Measurements from ENCODE around the gene FAM131A.

Gene FAM131A

DNA sequence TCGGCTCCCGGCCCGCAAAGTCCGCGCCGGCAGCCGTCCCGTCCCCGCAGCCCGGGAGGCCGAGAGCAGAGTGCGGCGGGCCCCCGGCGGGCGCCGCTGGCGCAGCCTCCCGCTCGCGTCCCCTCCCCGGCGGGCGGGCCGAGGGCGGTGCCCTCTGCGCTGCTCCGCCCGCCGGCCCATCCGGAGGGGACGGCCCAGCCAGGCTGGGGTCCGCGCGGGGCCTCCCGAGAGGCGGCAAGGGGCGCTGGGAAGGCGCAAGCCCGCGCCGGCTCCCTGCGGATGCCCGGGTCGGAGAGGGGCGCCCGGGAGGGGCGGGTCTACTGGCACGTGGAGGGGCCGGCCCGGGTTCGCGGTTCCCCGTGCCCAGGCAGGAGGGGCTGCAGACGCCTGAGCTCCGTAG lies 24.1 kb downstream of the FAM131A start, which contains the start of the genes CLCN2 and POLR2H:
Gene CLCN2, minus strand, starts transcription at position 74 of the 400 bp plus-strand sequence. CDS start 126 bp downstream, outside the sequence.
Gene POLR2H, plus strand, starts transcription at position 179 of the 400 bp plus-strand sequence. CDS start 1,783 bp downstream, outside the sequence.
- peak; percentile 10 for ATAC-seq (ENCODE audit: low read depth)
- peaks cover 7% of the 10 kb centered on the region for H3K36me3 Mint-ChIP-seq
- DNase-seq (ENCODE audit: low spot score in 2 of 2) = peak; percentile 36 to 52
- peaks cover 28% of the 10 kb centered on the region for H3K4me1 Mint-ChIP-seq
- peak within 1 kb of the TSS; percentile 88 for H3K27ac Mint-ChIP-seq
- no peaks in the 10 kb centered on the region for H3K27me3 Mint-ChIP-seq
- no peaks in the 10 kb centered on the region for H3K9me3 Mint-ChIP-seq
- peak within 1 kb of the TSS; percentile 96 for H3K4me3 Mint-ChIP-seq

DNA sequence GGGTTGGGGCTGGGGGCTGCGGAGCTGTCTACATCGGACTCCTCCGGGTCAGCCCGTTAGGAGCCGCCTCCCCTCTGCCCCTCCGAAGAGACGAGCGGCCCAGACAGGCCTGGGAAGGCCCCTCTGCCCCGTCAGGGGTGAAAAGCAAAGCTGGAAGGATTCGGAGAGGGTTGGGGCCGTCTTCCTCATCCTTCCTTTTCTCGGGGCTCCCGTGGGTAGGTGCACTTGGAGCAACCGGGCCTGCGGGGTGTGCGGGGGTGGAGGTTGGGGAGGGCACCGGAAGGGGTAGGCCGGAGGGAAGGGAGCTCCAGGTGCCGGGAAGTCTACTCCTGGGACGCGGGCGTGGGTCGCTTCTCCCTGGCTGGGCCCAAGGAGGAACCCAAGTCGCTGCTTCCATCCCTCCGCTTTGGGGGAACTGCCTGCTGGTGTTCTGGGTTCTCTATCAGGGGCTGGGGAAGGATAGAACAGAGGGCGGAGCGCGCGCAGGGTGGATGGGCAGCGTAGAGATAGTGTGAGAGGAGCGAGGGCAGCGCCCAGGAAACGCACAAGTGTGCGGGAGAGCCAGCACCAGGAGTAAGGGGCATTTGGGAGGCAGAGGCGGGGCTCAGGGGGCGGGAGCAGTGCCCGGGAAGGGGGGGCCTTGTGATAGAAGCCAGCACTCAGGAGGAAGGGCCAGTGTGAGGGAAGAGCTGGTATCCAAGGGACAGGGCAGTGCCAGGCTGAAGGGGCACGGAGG lies 24.7 kb downstream of the FAM131A start:
- H3K4me3 Mint-ChIP-seq = peak overlapping the region; percentile 96
- peak; percentile 8 for ATAC-seq (ENCODE audit: low read depth)
- H3K27me3 Mint-ChIP-seq = no peaks in the 10 kb centered on the region
- peaks cover 7% of the 10 kb centered on the region for H3K36me3 Mint-ChIP-seq
- peak overlapping the region; percentile 88 for H3K27ac Mint-ChIP-seq
- no peaks in the 10 kb centered on the region for H3K9me3 Mint-ChIP-seq
- H3K4me1 Mint-ChIP-seq = peaks cover 28% of the 10 kb centered on the region
- DNase-seq (ENCODE audit: low spot score in 2 of 2) = peak in 1 of 2 donors; percentile 44

- ATAC-seq (ENCODE audit: low read depth) = peak; percentile 87
- Mint-ChIP-seq H3K36me3 (peaks cover 10% of the 10 kb centered on the region), H3K27ac (peak overlapping the region; percentile 89), H3K4me3 (peak overlapping the region; percentile 98), H3K4me1 (peaks cover 28% of the 10 kb centered on the region), H3K9me3 (no peaks in the 10 kb centered on the region), H3K27me3 (no peaks in the 10 kb centered on the region)
- peak; percentile 85 to 93 for DNase-seq (ENCODE audit: low spot score in 2 of 2)
Observed at GRCh38 chr3:184362668-184363546, 25.5 kb downstream of the FAM131A start.

- H3K9me3 Mint-ChIP-seq = no peaks in the 10 kb centered on the region
- H3K4me1 Mint-ChIP-seq = peaks cover 22% of the 10 kb centered on the region
- ATAC-seq (ENCODE audit: low read depth) (no peak), DNase-seq (ENCODE audit: low spot score in 2 of 2) (no peak)
- no peak overlapping the region for H3K4me3 Mint-ChIP-seq
- H3K36me3 Mint-ChIP-seq = peaks cover 20% of the 10 kb centered on the region
- H3K27me3 Mint-ChIP-seq = no peaks in the 10 kb centered on the region
- H3K27ac Mint-ChIP-seq = no peak overlapping the region
Observed at GRCh38 chr3:184366619-184367289, 29.4 kb downstream of the FAM131A start.

- no peaks in the 10 kb centered on the region for H3K9me3 Mint-ChIP-seq
Observed at GRCh38 chr3:184368116-184368515, 30.7 kb downstream of the FAM131A start.

DNA sequence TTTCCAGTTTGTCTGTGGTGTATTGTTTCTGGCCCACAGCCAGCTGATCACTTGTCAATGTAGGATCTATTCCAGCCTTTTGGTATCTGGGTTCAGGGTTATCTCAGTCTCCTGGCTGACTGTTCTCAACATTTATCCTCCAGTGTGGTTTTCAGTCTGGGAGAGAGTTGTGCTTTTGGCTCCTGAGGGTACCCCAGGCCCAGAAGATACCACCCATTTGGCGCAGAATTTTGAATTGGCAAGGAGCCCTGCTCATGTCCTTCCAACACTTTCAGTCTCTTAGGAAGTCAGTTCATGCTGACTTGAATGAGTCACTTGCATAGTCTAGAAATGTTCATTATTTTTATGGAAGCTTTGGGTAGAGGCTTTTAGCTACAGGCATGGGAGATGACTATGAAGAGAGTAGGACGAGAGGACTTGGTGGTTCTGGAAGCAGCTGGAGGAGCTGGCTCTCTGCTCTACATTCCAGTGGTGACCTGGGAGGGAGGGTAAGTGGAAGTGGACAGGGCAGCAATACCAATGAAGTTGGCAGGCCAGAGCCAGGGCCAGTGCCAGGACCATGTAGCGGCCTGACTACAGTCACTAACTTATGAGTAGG lies 31.3 kb downstream of the FAM131A start:
- Mint-ChIP-seq H3K27me3 (no peaks in the 10 kb centered on the region), H3K36me3 (peaks cover 20% of the 10 kb centered on the region), H3K27ac (no peak overlapping the region), H3K9me3 (no peaks in the 10 kb centered on the region), H3K4me3 (no peak overlapping the region), H3K4me1 (peaks cover 12% of the 10 kb centered on the region)
- no peak for ATAC-seq (ENCODE audit: low read depth)
- no peak for DNase-seq (ENCODE audit: low spot score in 2 of 2)

More at GRCh38 chr3:184368116-184368515, 30.7 kb downstream of the FAM131A start:
- peaks cover 17% of the 10 kb centered on the region for H3K4me1 Mint-ChIP-seq
- H3K4me3 Mint-ChIP-seq = no peak overlapping the region
- H3K27me3 Mint-ChIP-seq = no peaks in the 10 kb centered on the region
- H3K27ac Mint-ChIP-seq = no peak overlapping the region
- DNase-seq (ENCODE audit: low spot score in 2 of 2) (no peak), ATAC-seq (ENCODE audit: low read depth) (no peak)
- H3K36me3 Mint-ChIP-seq = peaks cover 20% of the 10 kb centered on the region

DNA sequence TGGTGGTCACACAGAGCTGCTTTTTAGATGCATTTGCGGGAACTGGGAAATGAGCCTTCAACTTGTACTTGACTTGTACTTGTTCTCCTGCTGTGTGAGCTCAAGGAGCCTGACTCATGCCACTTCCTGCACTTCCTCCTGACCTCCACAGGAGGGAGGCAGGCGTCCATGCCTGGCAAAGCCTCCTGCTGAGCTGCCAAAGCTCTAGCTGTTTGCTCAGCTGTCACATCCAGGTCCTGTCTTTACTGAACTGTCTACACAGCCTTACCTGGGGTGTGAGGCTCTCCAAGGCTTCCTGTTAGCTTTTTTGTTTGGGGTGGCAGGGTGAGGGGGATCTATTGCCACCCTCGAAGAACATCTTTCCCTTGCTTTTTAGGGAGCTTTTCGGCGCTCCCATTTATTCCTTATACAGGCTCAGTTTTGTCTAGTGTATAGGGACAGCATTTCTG lies 34.2 kb downstream of the FAM131A start:
- DNase-seq (ENCODE audit: low spot score in 2 of 2) (peak in 1 of 2 donors; percentile 38), ATAC-seq (ENCODE audit: low read depth) (peak; percentile 85)
- no peak overlapping the region for H3K4me3 Mint-ChIP-seq
- H3K4me1 Mint-ChIP-seq = no peaks in the 10 kb centered on the region
- H3K27me3 Mint-ChIP-seq = peaks cover 6% of the 10 kb centered on the region
- H3K36me3 Mint-ChIP-seq = peaks cover 12% of the 10 kb centered on the region
- H3K9me3 Mint-ChIP-seq = no peaks in the 10 kb centered on the region
- H3K27ac Mint-ChIP-seq = no peak overlapping the region

- Mint-ChIP-seq H3K4me1 (no peaks in the 10 kb centered on the region), H3K9me3 (no peaks in the 10 kb centered on the region), H3K27ac (no peak overlapping the region), H3K36me3 (peaks cover 12% of the 10 kb centered on the region), H3K4me3 (no peak overlapping the region), H3K27me3 (peaks cover 10% of the 10 kb centered on the region)
- no peak for ATAC-seq (ENCODE audit: low read depth)
- DNase-seq (ENCODE audit: low spot score in 2 of 2) = no peak
Observed at GRCh38 chr3:184372296-184372821, 35.0 kb downstream of the FAM131A start.

DNA sequence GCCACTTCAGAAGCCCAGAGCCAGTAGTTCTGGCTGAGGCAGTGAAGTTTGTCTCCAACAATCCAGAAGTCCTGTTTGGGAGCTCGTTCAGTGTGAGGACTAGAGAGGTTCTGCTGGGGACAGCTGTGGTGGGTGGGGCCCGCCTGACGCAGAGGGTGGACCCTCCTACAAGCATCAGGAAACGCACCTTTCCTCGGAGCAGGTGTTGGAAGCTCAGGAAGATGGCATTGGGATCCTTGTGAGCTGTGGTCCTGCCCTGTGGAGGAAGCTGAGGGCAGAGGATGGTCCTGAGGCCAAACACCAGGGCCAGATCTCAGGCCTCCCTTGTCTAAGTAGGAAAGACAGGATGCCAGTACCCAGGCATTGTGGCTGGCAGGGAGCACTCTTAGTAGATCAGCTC lies 35.5 kb downstream of the FAM131A start:
- no peaks in the 10 kb centered on the region for H3K9me3 Mint-ChIP-seq
- H3K4me3 Mint-ChIP-seq = no peak overlapping the region
- H3K4me1 Mint-ChIP-seq = no peaks in the 10 kb centered on the region
- DNase-seq (ENCODE audit: low spot score in 2 of 2) = no peak
- H3K36me3 Mint-ChIP-seq = peaks cover 9% of the 10 kb centered on the region
- peaks cover 15% of the 10 kb centered on the region for H3K27me3 Mint-ChIP-seq
- ATAC-seq (ENCODE audit: low read depth) = no peak
- no peak overlapping the region for H3K27ac Mint-ChIP-seq

- no peak overlapping the region for H3K4me3 Mint-ChIP-seq
- peaks cover 8% of the 10 kb centered on the region for H3K36me3 Mint-ChIP-seq
- ATAC-seq (ENCODE audit: low read depth) (no peak), DNase-seq (ENCODE audit: low spot score in 2 of 2) (no peak)
- H3K27me3 Mint-ChIP-seq = peaks cover 17% of the 10 kb centered on the region
- no peaks in the 10 kb centered on the region for H3K4me1 Mint-ChIP-seq
- H3K27ac Mint-ChIP-seq = no peak overlapping the region
- H3K9me3 Mint-ChIP-seq = no peaks in the 10 kb centered on the region
Observed at GRCh38 chr3:184373422-184373821, 36.0 kb downstream of the FAM131A start.

DNA sequence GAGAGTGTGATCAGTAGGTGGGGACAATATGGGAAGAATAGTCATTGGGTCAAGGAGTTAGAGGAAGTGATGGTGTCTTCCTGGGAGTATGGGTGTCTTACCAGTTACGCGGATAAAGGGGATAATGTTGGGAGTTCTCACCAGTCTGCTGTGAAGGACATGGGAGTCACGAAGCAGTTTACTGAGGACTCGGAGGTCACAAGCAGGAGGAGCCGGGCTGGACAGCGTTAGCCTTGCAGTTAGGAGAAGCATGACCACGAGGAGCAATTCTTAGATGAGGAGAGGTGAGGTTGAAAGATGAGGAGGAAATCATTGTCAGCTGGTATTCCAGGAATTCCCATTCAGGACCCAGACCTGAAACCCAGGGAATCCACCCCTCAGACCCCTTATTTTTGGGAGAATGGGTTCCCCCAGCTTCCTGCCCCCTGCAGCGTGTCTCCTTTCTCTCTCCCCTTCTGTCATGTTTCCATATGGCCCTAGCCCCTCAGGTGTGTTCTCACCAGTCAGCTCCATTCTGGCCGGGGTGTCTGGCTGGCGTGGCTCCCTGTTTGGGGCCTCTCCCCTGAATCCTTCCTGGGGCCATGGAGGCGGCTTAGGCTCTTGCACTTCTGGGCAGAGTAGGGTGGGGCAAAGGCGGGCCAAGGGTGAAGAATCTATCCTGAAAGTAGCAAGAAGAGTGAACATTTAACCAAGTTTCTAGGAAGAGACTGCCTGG lies 38.5 kb downstream of the FAM131A start:
- H3K9me3 Mint-ChIP-seq = no peaks in the 10 kb centered on the region
- no peak overlapping the region for H3K4me3 Mint-ChIP-seq
- DNase-seq (ENCODE audit: low spot score in 2 of 2) (no peak), ATAC-seq (ENCODE audit: low read depth) (no peak)
- H3K27ac Mint-ChIP-seq = no peak overlapping the region
- no peaks in the 10 kb centered on the region for H3K36me3 Mint-ChIP-seq
- peaks cover 4% of the 10 kb centered on the region for H3K4me1 Mint-ChIP-seq
- H3K27me3 Mint-ChIP-seq = peaks cover 27% of the 10 kb centered on the region

DNA sequence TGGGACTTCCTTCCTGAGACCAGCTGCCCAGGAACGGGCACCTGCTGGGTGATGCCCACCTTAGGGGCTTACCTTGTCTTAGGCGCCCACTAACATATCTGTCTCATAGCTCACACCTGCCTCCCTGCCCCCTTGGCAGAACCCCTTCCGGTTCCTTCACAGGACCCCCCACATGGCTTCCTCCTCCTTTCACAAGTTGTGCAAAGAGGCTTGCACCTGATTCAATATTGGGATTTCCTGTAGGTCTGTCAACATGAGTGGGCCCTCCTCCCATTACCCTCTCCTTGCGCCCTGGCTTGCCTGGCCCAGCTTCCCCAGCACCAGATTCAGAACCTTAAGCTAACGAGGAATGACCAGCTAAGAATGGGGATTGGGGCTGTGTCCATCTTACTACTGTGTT lies 40.0 kb downstream of the FAM131A start:
- Mint-ChIP-seq H3K9me3 (no peaks in the 10 kb centered on the region), H3K27me3 (peaks cover 30% of the 10 kb centered on the region), H3K4me1 (peaks cover 5% of the 10 kb centered on the region), H3K36me3 (no peaks in the 10 kb centered on the region), H3K4me3 (no peak overlapping the region), H3K27ac (no peak overlapping the region)
- DNase-seq (ENCODE audit: low spot score in 2 of 2) = no peak
- ATAC-seq (ENCODE audit: low read depth) = no peak

Measured in memory B cell (primary cell).